HepG2 (cell line): ENCODE results near the gene TRIM25. TPM values are rescaled to one million over a fixed set of nuclear protein-coding genes. Genes with fewer than 3 reads are reported as not detected.

Experiments used
- GTF3A ChIP-seq: sonication (generic); formaldehyde crosslinking; conservative IDR thresholded peaks from 2 replicates; pipeline ENCODE4 v1.4.0; 2020; ENCODE audit warnings: mild to moderate bottlenecking, missing genetic modification reagents
- HNF4A ChIP-seq: sonication (generic); formaldehyde crosslinking; IDR thresholded peaks from 2 replicates; pipeline ENCODE4 v1.4.0; 2020; ENCODE audit warnings: missing genetic modification reagents
- HOXA3 ChIP-seq: sonication (generic); formaldehyde crosslinking; IDR thresholded peaks from 2 replicates; pipeline ENCODE4 v1.5.0; 2020; ENCODE audit warnings: missing genetic modification reagents
- HOXD1 ChIP-seq: sonication (generic); formaldehyde crosslinking; IDR thresholded peaks from 2 replicates; pipeline ENCODE4 v1.5.0; 2020; ENCODE audit warnings: missing genetic modification reagents
- MEIS2 ChIP-seq: sonication (generic); formaldehyde crosslinking; IDR thresholded peaks from 2 replicates; pipeline ENCODE4 v1.9.0; 2021; ENCODE audit warnings: mild to moderate bottlenecking, missing genetic modification reagents
- MTF2 ChIP-seq: sonication (generic); formaldehyde crosslinking; IDR thresholded peaks from 2 replicates; pipeline ENCODE4 v1.5.0; 2020; ENCODE audit warnings: missing genetic modification reagents, borderline replicate concordance
- POLR2AphosphoS2 ChIP-seq: IDR thresholded peaks from 2 replicates; pipeline ENCODE4 v1.6.1; 2011; ENCODE audit warnings: low read depth, low read length, improper control_type of control experiment
- PPARG ChIP-seq: conservative IDR thresholded peaks from 2 replicates; pipeline ENCODE4 v1.6.1; 2016; ENCODE audit warnings: missing biosample characterization, missing genetic modification reagents
- RFX3 ChIP-seq: IDR thresholded peaks from 2 replicates; pipeline ENCODE4 v1.6.1; 2016; ENCODE audit warnings: missing biosample characterization, missing genetic modification reagents
- SIN3A ChIP-seq: IDR thresholded peaks from 2 replicates; pipeline ENCODE4 v1.6.1; 2011; ENCODE audit warnings: low read depth, mild to moderate bottlenecking, control low read depth, low read length, borderline replicate concordance
- SRSF1 ChIP-seq: fragments of 200-400 bp; formaldehyde crosslinking; optimal IDR thresholded peaks from 2 replicates; pipeline ENCODE3; 2017; ENCODE audit warnings: mild to moderate bottlenecking, low read depth, low read length, moderate library complexity
- ZBTB21 ChIP-seq: sonication (generic); formaldehyde crosslinking; IDR thresholded peaks from 2 replicates; pipeline ENCODE4 v1.4.0; 2020; ENCODE audit warnings: missing genetic modification reagents
- ZFAT ChIP-seq: sonication (generic); formaldehyde crosslinking; conservative IDR thresholded peaks from 2 replicates; pipeline ENCODE4 v1.8.1; 2023; ENCODE audit warnings: missing genetic modification reagents, inconsistent platforms
- ZNF343 ChIP-seq: sonication (generic); formaldehyde crosslinking; IDR thresholded peaks from 2 replicates; pipeline ENCODE4 v1.4.0; 2020; ENCODE audit warnings: mild to moderate bottlenecking, missing genetic modification reagents
- ZNF569 ChIP-seq: sonication (generic); formaldehyde crosslinking; IDR thresholded peaks from 2 replicates; pipeline ENCODE4 v1.5.0; 2020; ENCODE audit warnings: mild to moderate bottlenecking, missing genetic modification reagents, moderate library complexity, borderline replicate concordance
- ZNF574 ChIP-seq: sonication (generic); formaldehyde crosslinking; IDR thresholded peaks from 2 replicates; pipeline ENCODE4 v1.4.0; 2020; ENCODE audit warnings: missing genetic modification reagents
- ZNF577 ChIP-seq: sonication (generic); formaldehyde crosslinking; IDR thresholded peaks from 2 replicates; pipeline ENCODE4 v1.4.0; 2020; ENCODE audit warnings: mild to moderate bottlenecking, low read depth, missing genetic modification reagents, borderline replicate concordance
- ZNF639 ChIP-seq: conservative IDR thresholded peaks from 2 replicates; pipeline ENCODE4 v1.6.1; 2018; ENCODE audit warnings: missing genetic modification reagents
- ZNF703 ChIP-seq: sonication (generic); formaldehyde crosslinking; IDR thresholded peaks from 2 replicates; pipeline ENCODE4 v1.5.1; 2020; ENCODE audit warnings: missing genetic modification reagents, mild to moderate bottlenecking, moderate library complexity, borderline replicate concordance
- polyA plus RNA-seq, 8 experiments: library from polyadenylated mRNA; depleted of rRNA in 3 of 8; stranded (reverse) in 7 of 8; unstranded in 1 of 8; fragments of >200 nt; fragmentation: Illumina TruSeq in 4 of 8; extraction: Trizol in 4 of 8; gene quantifications; 2 replicates each; pipeline versions ENCODE4 v1.2.1 to v1.2.3, GENCODE V29; 2011 to 2016; ENCODE audit warnings: low read depth in 4 of 8, missing spikeins in 1 of 8, mixed read lengths in 1 of 8; ENCODE audit not compliant: insufficient read depth in 1 of 8
- total RNA-seq, 5 experiments: library from RNA; depleted of rRNA; stranded (reverse); fragments of >200 nt; fragmentation: Illumina TruSeq; extraction: Trizol; gene quantifications; 2 replicates each; pipeline ENCODE4 v1.2.3, GENCODE V29; 2016; ENCODE audit warnings: low read depth in 1 of 5
- TF ChIP-seq, protein P1 (sequence below): sonication (generic); formaldehyde crosslinking; IDR thresholded peaks from 2 replicates; pipeline ENCODE4 v1.8.0; 2022; ENCODE audit warnings: mild to moderate bottlenecking, missing genetic modification reagents
- TF ChIP-seq, protein P2 (sequence below): sonication (generic); formaldehyde crosslinking; IDR thresholded peaks from 2 replicates; pipeline ENCODE4 v1.8.1; 2023; ENCODE audit warnings: missing genetic modification reagents, mild to moderate bottlenecking, borderline replicate concordance
- TF ChIP-seq, protein P3 (sequence below): sonication (generic); formaldehyde crosslinking; IDR thresholded peaks from 2 replicates; pipeline ENCODE4 v1.5.0; 2020; ENCODE audit warnings: missing genetic modification reagents

The TRIM25 gene
- total and polyA plus RNA-seq, 2 of the 13 experiments (the other 11 are each of a cell fraction or from before 2014, with no cell fraction given) = 30.8 to 42.2 TPM

DNA sequence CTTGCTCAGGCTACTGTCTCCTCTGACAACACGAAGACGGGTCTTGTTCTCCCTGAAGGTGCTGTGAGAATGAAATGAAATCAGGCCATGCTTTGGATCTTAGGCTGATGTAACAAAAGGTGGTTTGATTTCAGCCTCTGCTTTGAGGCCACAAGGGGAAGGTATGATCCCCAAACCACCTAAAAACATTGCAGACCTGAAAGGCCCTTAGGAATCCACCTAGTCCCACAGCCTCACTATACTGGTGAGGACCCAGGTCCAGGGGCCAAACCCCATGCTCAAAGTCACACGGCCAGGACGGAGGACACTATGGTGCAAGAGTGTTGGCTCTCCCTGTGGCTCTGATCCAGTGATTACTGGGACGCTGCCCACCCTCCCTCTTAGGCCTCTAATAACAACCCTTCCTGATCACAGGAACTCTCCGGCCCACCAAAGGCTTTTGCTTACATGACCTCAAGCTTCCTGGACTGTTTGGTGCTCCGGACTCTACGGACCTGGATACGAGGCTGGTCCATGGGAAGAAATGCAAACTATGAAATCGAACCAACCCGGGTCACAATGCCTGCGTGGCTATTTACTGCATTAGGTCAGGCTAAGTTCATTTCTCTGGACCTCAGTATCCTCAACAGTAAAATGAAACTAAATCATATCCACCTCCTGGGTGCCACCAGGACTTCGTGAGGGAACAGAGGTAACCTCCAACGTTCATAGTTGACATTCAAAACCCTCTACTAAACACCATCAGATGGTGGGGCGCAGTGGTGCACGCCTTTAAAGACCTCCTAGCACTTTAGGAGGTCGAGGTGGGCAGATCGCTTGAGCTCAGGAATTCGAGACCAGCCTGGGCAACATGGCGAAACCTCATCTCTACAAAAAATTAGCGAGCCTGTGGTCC is 1.5 kb downstream of the TRIM25 start (continued):
- TF ChIP-seq ZNF569 (no peak), ZBTB21 (CRISPR knock-in tag) (0 out of 2 replicates have a peak, but pooled peaks have one; percentile 40), POLR2AphosphoS2 (no peak), ZNF343 (CRISPR knock-in tag) (no peak), PPARG (no peak), ZNF574 (CRISPR knock-in tag) (peak; percentile 36; the same call in 1 of the 2 replicates), ZFAT (CRISPR knock-in tag) (no peak), HOXD1 (CRISPR knock-in tag) (no peak), GTF3A (CRISPR knock-in tag) (no peak), ZNF703 (CRISPR knock-in tag) (no peak), SRSF1 (no peak), MEIS2 (CRISPR knock-in tag) (no peak), RFX3 (CRISPR knock-in tag) (no peak), ZNF639 (CRISPR knock-in tag) (no peak), HNF4A (peak; percentile 80), SIN3A (0 out of 2 replicates have a peak, but pooled peaks have one; percentile 18), HOXA3 (CRISPR knock-in tag) (no peak; the same call in none of the 2 replicates), ZNF577 (CRISPR knock-in tag) (no peak), MTF2 (CRISPR knock-in tag) (peak; percentile 79; the same call in 1 of the 2 replicates)
- TF ChIP-seq, protein P1, sequence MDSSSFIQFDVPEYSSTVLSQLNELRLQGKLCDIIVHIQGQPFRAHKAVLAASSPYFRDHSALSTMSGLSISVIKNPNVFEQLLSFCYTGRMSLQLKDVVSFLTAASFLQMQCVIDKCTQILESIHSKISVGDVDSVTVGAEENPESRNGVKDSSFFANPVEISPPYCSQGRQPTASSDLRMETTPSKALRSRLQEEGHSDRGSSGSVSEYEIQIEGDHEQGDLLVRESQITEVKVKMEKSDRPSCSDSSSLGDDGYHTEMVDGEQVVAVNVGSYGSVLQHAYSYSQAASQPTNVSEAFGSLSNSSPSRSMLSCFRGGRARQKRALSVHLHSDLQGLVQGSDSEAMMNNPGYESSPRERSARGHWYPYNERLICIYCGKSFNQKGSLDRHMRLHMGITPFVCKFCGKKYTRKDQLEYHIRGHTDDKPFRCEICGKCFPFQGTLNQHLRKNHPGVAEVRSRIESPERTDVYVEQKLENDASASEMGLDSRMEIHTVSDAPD = no peak
- TF ChIP-seq, protein P2, sequence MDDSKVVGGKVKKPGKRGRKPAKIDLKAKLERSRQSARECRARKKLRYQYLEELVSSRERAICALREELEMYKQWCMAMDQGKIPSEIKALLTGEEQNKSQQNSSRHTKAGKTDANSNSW (CRISPR knock-in tag) = no peak
- TF ChIP-seq, protein P3, sequence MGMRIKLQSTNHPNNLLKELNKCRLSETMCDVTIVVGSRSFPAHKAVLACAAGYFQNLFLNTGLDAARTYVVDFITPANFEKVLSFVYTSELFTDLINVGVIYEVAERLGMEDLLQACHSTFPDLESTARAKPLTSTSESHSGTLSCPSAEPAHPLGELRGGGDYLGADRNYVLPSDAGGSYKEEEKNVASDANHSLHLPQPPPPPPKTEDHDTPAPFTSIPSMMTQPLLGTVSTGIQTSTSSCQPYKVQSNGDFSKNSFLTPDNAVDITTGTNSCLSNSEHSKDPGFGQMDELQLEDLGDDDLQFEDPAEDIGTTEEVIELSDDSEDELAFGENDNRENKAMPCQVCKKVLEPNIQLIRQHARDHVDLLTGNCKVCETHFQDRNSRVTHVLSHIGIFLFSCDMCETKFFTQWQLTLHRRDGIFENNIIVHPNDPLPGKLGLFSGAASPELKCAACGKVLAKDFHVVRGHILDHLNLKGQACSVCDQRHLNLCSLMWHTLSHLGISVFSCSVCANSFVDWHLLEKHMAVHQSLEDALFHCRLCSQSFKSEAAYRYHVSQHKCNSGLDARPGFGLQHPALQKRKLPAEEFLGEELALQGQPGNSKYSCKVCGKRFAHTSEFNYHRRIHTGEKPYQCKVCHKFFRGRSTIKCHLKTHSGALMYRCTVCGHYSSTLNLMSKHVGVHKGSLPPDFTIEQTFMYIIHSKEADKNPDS = peak; percentile 43; the same call in 1 of the 2 replicates
